ENCODE results near the gene ARFGAP2. TPM values are rescaled to one million over a fixed set of nuclear protein-coding genes. Genes with fewer than 3 reads are reported as not detected.

ARFGAP2 gene
- total RNA-seq, 4 donors from 2014 or later, result 144 to 225 (median 163) TPM

- no peaks in the 10 kb centered on the region for H3K36me3 ChIP-seq
- H3K4me1 ChIP-seq, result peaks cover 9 to 37% (median 19%) of the 10 kb centered on the region in 4 donors
- peak overlapping the region in 1 of 4 donors; percentile 36 for H3K27ac ChIP-seq
These were observed 5.7 kb upstream of the ARFGAP2 start for GRCh38 chr11:47182380-47182779.

GRCh38 chr11:47181271-47181670, 4.6 kb upstream of the ARFGAP2 start:
- no peak for DNase-seq
- no peak overlapping the region for H3K4me3 ChIP-seq
- H3K27me3 ChIP-seq, result peaks cover 0 to 6% of the 10 kb centered on the region in 2 donors
- peaks cover 6 to 26% (median 15%) of the 10 kb centered on the region in 4 donors for H3K4me1 ChIP-seq
- no peak overlapping the region for H3K27ac ChIP-seq
- no peak for TF ChIP-seq POLR2A (IDR thresholded peaks at IDR 0.05)
- no peak for TF ChIP-seq CTCF (IDR thresholded peaks at IDR 0.05)
- H3K9me3 ChIP-seq, result no peaks in the 10 kb centered on the region
- H3K36me3 ChIP-seq, result no peaks in the 10 kb centered on the region

More at GRCh38 chr11:47182380-47182779, 5.7 kb upstream of the ARFGAP2 start:
- no peak for DNase-seq
- H3K9me3 ChIP-seq, result no peaks in the 10 kb centered on the region
- TF ChIP-seq CTCF (IDR thresholded peaks at IDR 0.05) (no peak), POLR2A (IDR thresholded peaks at IDR 0.05) (no peak)
- peaks cover 0 to 6% of the 10 kb centered on the region in 2 donors for H3K27me3 ChIP-seq
- no peak overlapping the region for H3K4me3 ChIP-seq

GRCh38 chr11:47180006-47180787, 3.5 kb upstream of the ARFGAP2 start:
- Histone ChIP-seq H3K9me3 (no peaks in the 10 kb centered on the region), H3K36me3 (peaks cover 0 to 3% (median 0%) of the 10 kb centered on the region in 3 donors), H3K27ac (no peak overlapping the region), H3K4me1 (peaks cover 12 to 26% (median 14%) of the 10 kb centered on the region in 4 donors), H3K4me3 (no peak overlapping the region), H3K27me3 (no peaks in the 10 kb centered on the region)
- DNase-seq, result no peak
- no peak for TF ChIP-seq POLR2A (IDR thresholded peaks at IDR 0.05)
- no peak for TF ChIP-seq CTCF (IDR thresholded peaks at IDR 0.05)

- peak in 2 of 3 donors; percentile 24 to 70 for DNase-seq
- H3K4me1 ChIP-seq, result peaks cover 9 to 24% (median 15%) of the 10 kb centered on the region in 4 donors
- H3K36me3 ChIP-seq, result peaks cover 0 to 8% (median 0%) of the 10 kb centered on the region in 3 donors
- H3K4me3 ChIP-seq, result no peak overlapping the region
- TF ChIP-seq CTCF (IDR thresholded peaks at IDR 0.05), result peak in 4 of 6 experiments; percentile 43 to 57 (median 56)
- no peak for TF ChIP-seq POLR2A (IDR thresholded peaks at IDR 0.05)
- H3K9me3 ChIP-seq, result no peaks in the 10 kb centered on the region
- H3K27me3 ChIP-seq, result no peaks in the 10 kb centered on the region
- H3K27ac ChIP-seq, result no peak overlapping the region
These were observed 2.9 kb upstream of the ARFGAP2 start for GRCh38 chr11:47179655-47179991.

GRCh38 chr11:47178737-47179654, 2.3 kb upstream of the ARFGAP2 start:
- Histone ChIP-seq H3K27me3 (no peaks in the 10 kb centered on the region), H3K9me3 (no peaks in the 10 kb centered on the region), H3K27ac (peak overlapping the region in 1 of 4 donors; percentile 99), H3K4me1 (peaks cover 9 to 21% (median 15%) of the 10 kb centered on the region in 4 donors), H3K36me3 (peaks cover 0 to 12% (median 0%) of the 10 kb centered on the region in 3 donors), H3K4me3 (no peak overlapping the region)
- DNase-seq, result no peak
- TF ChIP-seq POLR2A (IDR thresholded peaks at IDR 0.05), result no peak
- TF ChIP-seq CTCF (IDR thresholded peaks at IDR 0.05), result no peak
